Activated T-helper 17 cell treated with anti-CD3 and anti-CD28 coated beads, Interleukin-2, amount 50 U/mL, for 72 hours (primary cell): Measurements from ENCODE around the gene GTF2I. TPM values are rescaled to one million over a fixed set of nuclear protein-coding genes. Genes with fewer than 3 reads are reported as not detected.

Source experiments
- total RNA-seq, 2 donors: library from RNA; stranded (reverse); gene quantifications; one replicate each; pipeline ENCODE4 v1.2.3, GENCODE V29; 2022

Gene GTF2I
- total RNA-seq, 2 donors from 2014 or later: 133 to 143 TPM

Other genes with a start within 250 kb of the GTF2I start
- 1 to 10 TPM in 1 of 2 donors, under 1 TPM in 1; 0.89 to 2.2 TPM for gene GTF2IRD1, start 203.8 kb upstream of the GTF2I start, total RNA-seq
- gene NCF1, start 116.3 kb downstream of the GTF2I start, total RNA-seq: 1 to 10 TPM in 1 of 2 donors, under 1 TPM in 1; 0.24 to 2.2 TPM
- 1 to 10 TPM; 1.5 to 8.6 TPM for gene GTF2IRD2, start 193.9 kb downstream of the GTF2I start, total RNA-seq